Endodermal cell (in vitro differentiated cells): ENCODE measurements around the gene KRTAP10-11. TPM values are rescaled to one million over a fixed set of nuclear protein-coding genes. Genes with fewer than 3 reads are reported as not detected.
A peak's percentile ranks its signal among the peaks of the same experiment; 100 is the strongest.

Source experiments
- DNase-seq: peaks from one replicate; pipeline ENCODE4 v3.0.0-alpha.2; 2017
- H3K27ac ChIP-seq: 2 replicates; pipeline ENCODE4 v1.5.1; 2013; ENCODE audit warnings: mild to moderate bottlenecking, low read depth, low read length, moderate library complexity
- H3K27me3 ChIP-seq: 2 replicates; pipeline ENCODE4 v1.6.1; 2013; ENCODE audit warnings: mild to moderate bottlenecking, low read length, moderate library complexity; ENCODE audit not compliant: insufficient read depth, control insufficient read depth, poor library complexity, severe bottlenecking
- H3K36me3 ChIP-seq: 2 replicates; pipeline ENCODE4 v1.7.0; 2013; ENCODE audit warnings: mild to moderate bottlenecking, low read length, moderate library complexity; ENCODE audit not compliant: control insufficient read depth, insufficient read depth
- H3K4me1 ChIP-seq: one replicate; pipeline ENCODE4 v1.7.0; 2013; ENCODE audit warnings: low read length; ENCODE audit not compliant: control insufficient read depth, insufficient read depth
- H3K4me3 ChIP-seq: 2 replicates; pipeline ENCODE4 v1.5.1; 2013; ENCODE audit warnings: mild to moderate bottlenecking, low read length, moderate library complexity
- H3K9ac ChIP-seq: 2 replicates; pipeline ENCODE4 v1.6.1; 2013; ENCODE audit warnings: mild to moderate bottlenecking, low read length, moderate library complexity; ENCODE audit not compliant: poor library complexity, severe bottlenecking; ENCODE audit errors: extremely low read depth
- H3K9me3 ChIP-seq: 2 replicates; pipeline ENCODE4 v1.6.1; 2013; ENCODE audit warnings: mild to moderate bottlenecking, low read length, moderate library complexity; ENCODE audit not compliant: control insufficient read depth
- H3K27ac Mint-ChIP-seq: 2 replicates; pipeline ENCODE4 v1.8.0; 2020; ENCODE audit warnings: mixed read lengths
- H3K27me3 Mint-ChIP-seq: 2 replicates; pipeline ENCODE4 v1.8.0; 2021; ENCODE audit warnings: mild to moderate bottlenecking, mixed read lengths; ENCODE audit not compliant: insufficient read depth
- H3K36me3 Mint-ChIP-seq: 2 replicates; pipeline ENCODE4 v1.8.0; 2020; ENCODE audit warnings: low read depth, mixed read lengths
- H3K4me1 Mint-ChIP-seq: 2 replicates; pipeline ENCODE4 v1.8.0; 2020; ENCODE audit warnings: mixed read lengths
- H3K4me3 Mint-ChIP-seq: 2 replicates; pipeline ENCODE4 v1.8.0; 2020; ENCODE audit warnings: mild to moderate bottlenecking, moderate library complexity, mixed read lengths
- H3K9me3 Mint-ChIP-seq: 2 replicates; pipeline ENCODE4 v1.8.0; 2020; ENCODE audit warnings: mild to moderate bottlenecking, mixed read lengths
- WGBS, 2 experiments: methylation state at CpG; one replicate each; pipeline versions ENCODE4 v1.1.5 to v1.1.7; 2013; ENCODE audit warnings: missing lambda C conversion rate in 2 of 2, mixed read lengths in 1 of 2; ENCODE audit not compliant: insufficient coverage in 1 of 2, insufficient read length in 1 of 2; 5-methylcytosine and 5-hydroxymethylcytosine counted together
- total RNA-seq, 2 donors: library from RNA; stranded (reverse); fragmentation: NEBNext Ultra II Directional in 1 of 2; extraction: Animal tissue kit (Norgen Biotek cat#: 25700) in 1 of 2; gene quantifications; 2 replicates in 1 of 2; 3 replicates in 1 of 2; pipeline ENCODE4 v1.2.1, GENCODE V29; 2021
- TF ChIP-seq, protein P1 (sequence below): fragments of 200-600 bp; sonication (generic); conservative IDR thresholded peaks from 2 replicates; pipeline ENCODE4 v1.5.0; 2021; ENCODE audit warnings: antibody characterized with exemption, mild to moderate bottlenecking

KRTAP10-11 gene
- total RNA-seq, 2 donors from 2014 or later = not detected

DNA sequence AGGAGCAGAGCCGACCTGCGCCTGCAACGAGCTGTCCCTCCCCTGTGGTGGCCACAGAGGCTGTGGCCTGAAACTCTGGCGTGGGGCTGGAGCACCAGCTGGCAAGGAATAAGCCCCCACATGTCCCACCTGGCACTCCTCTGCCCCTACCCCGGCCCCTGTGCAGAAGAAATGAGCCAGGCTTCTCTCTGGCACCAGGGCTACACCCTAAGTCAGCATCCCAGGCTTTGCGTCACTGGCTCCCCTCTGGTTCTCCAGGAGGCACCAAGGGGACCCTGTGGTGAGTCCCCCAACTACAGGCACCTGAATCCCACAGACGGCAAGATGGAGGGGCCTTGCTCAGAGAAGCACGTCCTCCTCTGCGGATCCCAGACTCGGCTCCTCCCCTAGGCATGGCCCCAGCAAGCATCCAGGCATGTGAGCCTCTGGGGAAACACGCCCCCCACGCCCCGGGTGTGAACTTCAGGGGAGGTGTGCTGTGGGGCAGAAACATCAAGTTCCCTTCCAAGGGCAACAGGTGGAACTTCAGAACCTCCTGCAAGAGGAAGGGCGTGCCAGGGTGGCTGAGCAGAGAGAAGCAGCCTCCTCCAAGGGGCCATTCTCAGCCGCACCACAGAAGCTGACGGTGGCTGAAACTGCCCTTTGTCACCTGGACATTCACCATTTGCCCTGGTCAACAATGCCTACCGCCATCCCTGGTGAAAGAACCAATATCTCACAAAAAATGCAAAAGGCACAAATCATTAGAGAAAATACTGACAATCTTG lies 42.9 kb upstream of the KRTAP10-11 start:
- Histone ChIP-seq H3K27me3 (no peaks in the 10 kb centered on the region), H3K9me3 (peaks cover 13% of the 10 kb centered on the region), H3K4me3 (no peak overlapping the region), H3K9ac (no peak overlapping the region), H3K27ac (no peak overlapping the region), H3K4me1 (no peaks in the 10 kb centered on the region), H3K36me3 (no peaks in the 10 kb centered on the region)
- Mint-ChIP-seq H3K9me3 (peaks cover 5% of the 10 kb centered on the region), H3K4me1 (peaks cover 4% of the 10 kb centered on the region), H3K27ac (no peak overlapping the region), H3K36me3 (no peaks in the 10 kb centered on the region), H3K27me3 (no peaks in the 10 kb centered on the region), H3K4me3 (no peak overlapping the region)
- WGBS, 2 experiments = 68 to 70% methylated on average over 11 to 17 of the region's 17 CpGs
- TF ChIP-seq, protein P1, sequence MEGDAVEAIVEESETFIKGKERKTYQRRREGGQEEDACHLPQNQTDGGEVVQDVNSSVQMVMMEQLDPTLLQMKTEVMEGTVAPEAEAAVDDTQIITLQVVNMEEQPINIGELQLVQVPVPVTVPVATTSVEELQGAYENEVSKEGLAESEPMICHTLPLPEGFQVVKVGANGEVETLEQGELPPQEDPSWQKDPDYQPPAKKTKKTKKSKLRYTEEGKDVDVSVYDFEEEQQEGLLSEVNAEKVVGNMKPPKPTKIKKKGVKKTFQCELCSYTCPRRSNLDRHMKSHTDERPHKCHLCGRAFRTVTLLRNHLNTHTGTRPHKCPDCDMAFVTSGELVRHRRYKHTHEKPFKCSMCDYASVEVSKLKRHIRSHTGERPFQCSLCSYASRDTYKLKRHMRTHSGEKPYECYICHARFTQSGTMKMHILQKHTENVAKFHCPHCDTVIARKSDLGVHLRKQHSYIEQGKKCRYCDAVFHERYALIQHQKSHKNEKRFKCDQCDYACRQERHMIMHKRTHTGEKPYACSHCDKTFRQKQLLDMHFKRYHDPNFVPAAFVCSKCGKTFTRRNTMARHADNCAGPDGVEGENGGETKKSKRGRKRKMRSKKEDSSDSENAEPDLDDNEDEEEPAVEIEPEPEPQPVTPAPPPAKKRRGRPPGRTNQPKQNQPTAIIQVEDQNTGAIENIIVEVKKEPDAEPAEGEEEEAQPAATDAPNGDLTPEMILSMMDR = no peak
- peak; percentile 46 for DNase-seq

DNA sequence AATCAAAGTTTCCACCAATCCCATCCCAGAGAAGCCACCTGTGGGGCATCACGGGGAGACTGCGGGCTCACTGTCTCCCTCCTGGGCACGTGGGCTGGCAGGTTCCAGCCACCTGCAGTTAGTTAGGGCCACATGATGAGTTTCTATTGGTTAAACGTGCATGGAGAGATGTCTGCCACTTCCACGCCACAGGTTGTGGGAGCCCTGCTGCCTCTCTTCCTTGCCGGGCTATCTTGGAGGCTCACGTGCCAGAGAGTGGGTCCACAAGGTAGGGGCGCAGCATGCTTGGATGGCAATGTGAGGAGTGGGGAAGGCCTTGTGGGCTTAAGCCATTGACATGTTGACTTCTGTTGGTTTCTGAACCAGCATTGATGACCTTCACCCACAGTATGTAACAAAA lies 42.3 kb upstream of the KRTAP10-11 start:
- TF ChIP-seq, protein P1 = no peak
- no peaks in the 10 kb centered on the region for H3K27me3 Mint-ChIP-seq
- Histone ChIP-seq H3K9me3 (peaks cover 7% of the 10 kb centered on the region), H3K4me1 (no peaks in the 10 kb centered on the region), H3K36me3 (no peaks in the 10 kb centered on the region), H3K4me3 (no peak overlapping the region), H3K9ac (no peak overlapping the region), H3K27ac (no peak overlapping the region), H3K27me3 (no peaks in the 10 kb centered on the region)
- H3K27ac Mint-ChIP-seq = no peak overlapping the region
- peaks cover 7% of the 10 kb centered on the region for H3K9me3 Mint-ChIP-seq
- no peaks in the 10 kb centered on the region for H3K36me3 Mint-ChIP-seq
- H3K4me3 Mint-ChIP-seq = no peak overlapping the region
- no peak for DNase-seq
- peaks cover 4% of the 10 kb centered on the region for H3K4me1 Mint-ChIP-seq
- WGBS, 2 experiments = 93 to 100% methylated on average over 3 to 8 of the region's 8 CpGs

DNA sequence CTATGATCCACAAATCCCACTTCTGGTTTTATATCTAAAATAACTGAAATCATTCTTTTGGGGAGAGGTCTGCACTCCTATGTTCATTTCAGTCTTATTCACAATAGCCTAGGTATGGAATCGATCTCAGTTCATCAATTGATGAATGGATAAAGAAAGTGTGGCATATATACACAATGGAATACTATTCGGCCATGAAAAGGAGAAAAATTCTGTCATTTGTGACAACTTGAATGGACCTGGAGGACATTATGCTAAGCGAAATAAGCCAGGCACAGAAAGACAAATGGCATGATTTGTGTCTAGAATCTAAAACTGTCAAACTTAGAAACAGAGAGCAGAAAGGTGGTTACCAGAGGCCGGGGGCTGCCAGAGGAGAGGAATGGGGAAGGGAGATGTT lies 39.7 kb upstream of the KRTAP10-11 start:
- Histone ChIP-seq H3K27ac (no peak overlapping the region), H3K27me3 (no peaks in the 10 kb centered on the region), H3K9ac (no peak overlapping the region), H3K4me3 (no peak overlapping the region), H3K4me1 (no peaks in the 10 kb centered on the region), H3K36me3 (no peaks in the 10 kb centered on the region), H3K9me3 (peaks cover 28% of the 10 kb centered on the region)
- Mint-ChIP-seq H3K27me3 (no peaks in the 10 kb centered on the region), H3K4me3 (no peak overlapping the region), H3K4me1 (no peaks in the 10 kb centered on the region), H3K36me3 (peaks cover 2% of the 10 kb centered on the region), H3K9me3 (peaks cover 31% of the 10 kb centered on the region), H3K27ac (no peak overlapping the region)
- no peak for DNase-seq
- WGBS, 2 experiments = 80 to 81% methylated on average over 2 to 3 of the region's 4 CpGs
- TF ChIP-seq, protein P1 = no peak
